Smooth muscle cell (in vitro differentiated cells): ENCODE results near the gene SUPT7L. TPM values are rescaled to one million over a fixed set of nuclear protein-coding genes. Genes with fewer than 3 reads are reported as not detected.

ENCODE experiments used
- DNase-seq: peaks from one replicate; lab custom pipeline; 2025; ENCODE audit not compliant: unreplicated experiment; lab: John Stamatoyannopoulos, UW
- H2AFZ ChIP-seq: fragments of 200-600 bp; sonication (generic); 2 replicates; pipeline ENCODE4 v1.6.0; 2016; ENCODE audit warnings: antibody characterized with exemption, low read depth, mild to moderate bottlenecking
- H3F3A ChIP-seq: fragments of 200-600 bp; sonication (generic); 2 replicates; pipeline ENCODE4 v1.6.0; 2017; ENCODE audit warnings: antibody characterized with exemption, low read depth
- H3K27ac ChIP-seq: fragments of 200-600 bp; sonication (generic); 2 replicates; pipeline ENCODE4 v1.5.1; 2016; ENCODE audit warnings: low read depth, mild to moderate bottlenecking
- H3K27me3 ChIP-seq: fragments of 200-600 bp; sonication (generic); 2 replicates; pipeline ENCODE4 v1.6.1; 2016; ENCODE audit warnings: low read depth, mild to moderate bottlenecking
- H3K36me3 ChIP-seq: fragments of 200-600 bp; sonication (generic); 2 replicates; pipeline ENCODE4 v1.5.1; 2016; ENCODE audit warnings: low read depth
- H3K4me1 ChIP-seq: fragments of 200-600 bp; sonication (generic); 2 replicates; pipeline ENCODE4 v1.5.1; 2016; ENCODE audit warnings: low read depth
- H3K4me2 ChIP-seq: fragments of 200-600 bp; sonication (generic); 2 replicates; pipeline ENCODE4 v1.6.0; 2016; ENCODE audit warnings: mild to moderate bottlenecking
- H3K4me3 ChIP-seq: fragments of 200-600 bp; sonication (generic); 2 replicates; pipeline ENCODE4 v1.5.1; 2016; ENCODE audit warnings: mild to moderate bottlenecking
- H3K79me2 ChIP-seq: fragments of 200-600 bp; sonication (generic); 2 replicates; pipeline ENCODE4 v1.6.0; 2016; ENCODE audit warnings: low read depth, mild to moderate bottlenecking
- H3K9ac ChIP-seq: fragments of 200-600 bp; sonication (generic); 2 replicates; pipeline ENCODE4 v1.6.0; 2016; ENCODE audit warnings: low read depth
- H3K9me3 ChIP-seq: fragments of 200-600 bp; sonication (generic); replicated peaks from 2 replicates; pipeline ENCODE4 v1.5.1; 2016; ENCODE audit warnings: low read depth
- H4K20me1 ChIP-seq: fragments of 200-600 bp; sonication (generic); 2 replicates; pipeline ENCODE4 v1.6.0; 2016; ENCODE audit warnings: low read depth
- WGBS: methylation state at CpG from one replicate; pipeline ENCODE4 v1.1.7; 2016; ENCODE audit warnings: low lambda C conversion rate; 5-methylcytosine and 5-hydroxymethylcytosine counted together
- polyA plus RNA-seq: library from polyadenylated mRNA; unstranded; fragments of >200 nt; fragmentation: Nextera tagmentation; extraction: Ambion mirVana; gene quantifications from 2 replicates; pipeline ENCODE4 v1.2.1, GENCODE V29; 2016
- total RNA-seq: library from RNA; depleted of rRNA; stranded (reverse); fragments of >200 nt; gene quantifications from 2 replicates; pipeline ENCODE4 v1.2.3, GENCODE V29; 2014
- TF ChIP-seq, protein P1 (sequence below): fragments of 200-600 bp; sonication (generic); IDR thresholded peaks from 2 replicates; pipeline ENCODE4 v1.5.1; 2017; ENCODE audit warnings: borderline replicate concordance, mild to moderate bottlenecking, antibody characterized with exemption; ENCODE audit not compliant: insufficient read depth, poor library complexity, severe bottlenecking

Gene SUPT7L
- total and polyA plus RNA-seq, 2 experiments from 2014 or later: 18.9 to 27.6 TPM

DNA sequence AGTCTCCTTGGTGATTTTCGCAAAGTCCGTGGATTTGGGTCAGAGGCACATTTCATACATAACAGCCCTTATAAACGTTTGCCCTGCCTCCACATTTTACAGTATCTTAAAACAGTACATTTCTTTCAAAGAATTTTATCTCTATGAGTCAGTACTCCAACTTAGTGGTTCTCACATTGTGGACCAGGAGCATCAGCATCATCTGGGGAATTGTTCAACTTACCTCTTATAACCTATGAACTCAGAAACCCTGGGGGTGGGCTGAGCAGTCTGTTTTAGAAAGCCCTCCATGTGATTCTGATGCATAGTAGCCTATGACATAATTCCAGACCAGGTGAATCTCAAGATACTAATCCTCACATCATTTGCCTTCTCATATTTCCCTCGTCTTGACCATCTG, 12.4 kb downstream of the SUPT7L start:
- H3K9ac ChIP-seq: no peak overlapping the region
- no peak for DNase-seq
- no peaks in the 10 kb centered on the region for H3K4me1 ChIP-seq
- no peak overlapping the region for H3K4me3 ChIP-seq
- TF ChIP-seq, protein P1, sequence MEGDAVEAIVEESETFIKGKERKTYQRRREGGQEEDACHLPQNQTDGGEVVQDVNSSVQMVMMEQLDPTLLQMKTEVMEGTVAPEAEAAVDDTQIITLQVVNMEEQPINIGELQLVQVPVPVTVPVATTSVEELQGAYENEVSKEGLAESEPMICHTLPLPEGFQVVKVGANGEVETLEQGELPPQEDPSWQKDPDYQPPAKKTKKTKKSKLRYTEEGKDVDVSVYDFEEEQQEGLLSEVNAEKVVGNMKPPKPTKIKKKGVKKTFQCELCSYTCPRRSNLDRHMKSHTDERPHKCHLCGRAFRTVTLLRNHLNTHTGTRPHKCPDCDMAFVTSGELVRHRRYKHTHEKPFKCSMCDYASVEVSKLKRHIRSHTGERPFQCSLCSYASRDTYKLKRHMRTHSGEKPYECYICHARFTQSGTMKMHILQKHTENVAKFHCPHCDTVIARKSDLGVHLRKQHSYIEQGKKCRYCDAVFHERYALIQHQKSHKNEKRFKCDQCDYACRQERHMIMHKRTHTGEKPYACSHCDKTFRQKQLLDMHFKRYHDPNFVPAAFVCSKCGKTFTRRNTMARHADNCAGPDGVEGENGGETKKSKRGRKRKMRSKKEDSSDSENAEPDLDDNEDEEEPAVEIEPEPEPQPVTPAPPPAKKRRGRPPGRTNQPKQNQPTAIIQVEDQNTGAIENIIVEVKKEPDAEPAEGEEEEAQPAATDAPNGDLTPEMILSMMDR: no peak
- no peak overlapping the region for H3K4me2 ChIP-seq
- no peaks in the 10 kb centered on the region for H3K9me3 ChIP-seq
- no peak overlapping the region for H2AFZ ChIP-seq
- H3K79me2 ChIP-seq: no peaks in the 10 kb centered on the region
- H3F3A ChIP-seq: peaks cover 4% of the 10 kb centered on the region
- H3K27ac ChIP-seq: no peak overlapping the region
- H3K36me3 ChIP-seq: peaks cover 21% of the 10 kb centered on the region
- H3K27me3 ChIP-seq: no peaks in the 10 kb centered on the region
- no peaks in the 10 kb centered on the region for H4K20me1 ChIP-seq
- 87% methylated on average over 4 of the region's 4 CpGs for WGBS

DNA sequence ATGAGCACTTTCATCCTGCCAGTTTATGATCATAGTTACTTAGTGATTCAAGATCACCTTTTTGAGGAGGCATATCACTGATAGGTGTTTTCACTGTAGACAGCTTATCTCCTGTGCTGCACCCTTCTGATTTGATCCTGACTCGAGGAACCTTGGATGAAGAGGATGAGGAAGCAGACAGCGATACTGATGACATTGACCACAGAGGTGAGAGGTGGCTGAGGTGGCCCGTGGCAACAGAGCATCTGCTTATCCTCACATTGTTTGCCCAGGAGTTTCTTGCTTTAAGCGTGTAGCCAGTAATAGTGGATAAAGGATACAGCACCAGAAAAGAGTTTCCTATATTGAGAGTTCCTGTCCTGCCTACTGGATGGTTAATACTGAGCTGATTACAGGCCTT, 15.7 kb downstream of the SUPT7L start:
- 98% methylated on average over 4 of the region's 4 CpGs for WGBS
- TF ChIP-seq, protein P1: no peak
- H2AFZ ChIP-seq: no peak overlapping the region
- H4K20me1 ChIP-seq: no peaks in the 10 kb centered on the region
- H3K27ac ChIP-seq: no peak overlapping the region
- H3K36me3 ChIP-seq: peaks cover 11% of the 10 kb centered on the region
- no peaks in the 10 kb centered on the region for H3K4me1 ChIP-seq
- H3F3A ChIP-seq: peaks cover 4% of the 10 kb centered on the region
- no peak overlapping the region for H3K4me3 ChIP-seq
- no peaks in the 10 kb centered on the region for H3K79me2 ChIP-seq
- H3K9ac ChIP-seq: no peak overlapping the region
- no peak overlapping the region for H3K4me2 ChIP-seq
- H3K9me3 ChIP-seq: no peaks in the 10 kb centered on the region
- no peaks in the 10 kb centered on the region for H3K27me3 ChIP-seq
- no peak for DNase-seq

DNA sequence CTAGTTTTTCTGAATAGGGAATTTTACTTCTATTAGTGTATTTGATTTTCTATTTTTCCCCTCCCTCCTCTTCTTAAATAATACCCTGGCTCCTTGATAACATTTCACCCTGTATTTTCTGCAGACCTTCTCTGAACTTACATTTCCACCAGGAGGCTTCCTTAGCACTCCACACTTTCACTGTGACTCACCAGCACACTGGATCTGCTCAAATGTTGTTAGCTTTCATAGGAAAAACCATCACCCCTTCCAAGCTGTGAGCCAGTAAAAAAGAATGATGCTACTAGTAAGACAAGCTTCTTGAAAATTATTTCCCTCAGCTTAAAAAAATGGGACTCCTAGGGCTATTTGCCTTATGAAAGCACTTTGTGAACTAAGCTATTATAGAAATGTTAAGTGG, 16.1 kb downstream of the SUPT7L start:
- H3K4me3 ChIP-seq: no peak overlapping the region
- no peak for DNase-seq
- no peaks in the 10 kb centered on the region for H3K27me3 ChIP-seq
- H3K36me3 ChIP-seq: peaks cover 11% of the 10 kb centered on the region
- peaks cover 4% of the 10 kb centered on the region for H3F3A ChIP-seq
- TF ChIP-seq, protein P1: no peak
- H3K4me2 ChIP-seq: no peak overlapping the region
- H3K79me2 ChIP-seq: no peaks in the 10 kb centered on the region
- H4K20me1 ChIP-seq: no peaks in the 10 kb centered on the region
- H3K9me3 ChIP-seq: no peaks in the 10 kb centered on the region
- H3K27ac ChIP-seq: no peak overlapping the region
- H2AFZ ChIP-seq: no peak overlapping the region
- H3K9ac ChIP-seq: no peak overlapping the region
- H3K4me1 ChIP-seq: no peaks in the 10 kb centered on the region

DNA sequence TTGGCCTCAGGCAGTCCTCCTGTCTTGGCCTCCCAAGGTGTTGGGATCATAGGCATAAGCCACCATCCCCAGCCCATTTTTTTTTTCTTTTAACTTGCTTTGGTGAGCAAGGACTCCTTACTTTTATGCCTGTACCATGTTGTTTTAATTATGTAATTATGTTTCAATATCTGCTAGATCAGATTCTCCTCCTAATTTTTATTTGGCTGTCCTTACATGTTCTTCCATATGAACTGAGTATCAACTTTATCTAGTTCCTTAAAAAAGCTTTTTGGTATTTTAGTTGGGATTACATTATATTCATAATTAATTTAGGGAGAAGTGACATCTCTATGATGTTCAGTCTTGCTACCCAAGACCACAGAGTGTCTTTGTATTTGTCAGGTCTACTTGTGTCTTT, 18.2 kb downstream of the SUPT7L start:
- DNase-seq: no peak
- H3K27ac ChIP-seq: no peak overlapping the region
- peaks cover 4% of the 10 kb centered on the region for H3F3A ChIP-seq
- no peak overlapping the region for H2AFZ ChIP-seq
- H3K4me3 ChIP-seq: no peak overlapping the region
- no peaks in the 10 kb centered on the region for H4K20me1 ChIP-seq
- H3K4me1 ChIP-seq: no peaks in the 10 kb centered on the region
- no peaks in the 10 kb centered on the region for H3K27me3 ChIP-seq
- H3K4me2 ChIP-seq: no peak overlapping the region
- no peaks in the 10 kb centered on the region for H3K9me3 ChIP-seq
- H3K79me2 ChIP-seq: no peaks in the 10 kb centered on the region
- no peak overlapping the region for H3K9ac ChIP-seq
- H3K36me3 ChIP-seq: peaks cover 12% of the 10 kb centered on the region
- TF ChIP-seq, protein P1: no peak
